ENCODE data around the gene PPDPF.

The PPDPF gene

GRCh38 chr20:63544241-63544957, 23.8 kb downstream of the PPDPF start:
- Histone ChIP-seq H3K27ac (ENCODE audit: low read length) (no peak overlapping the region), H3K36me3 (ENCODE audit: control insufficient read depth in 1 of 2, insufficient read depth in 2 of 2, low read length in 2 of 2) (no peaks in the 10 kb centered on the region), H3K4me3 (ENCODE audit: low read depth in 1 of 2, low read length in 2 of 2) (no peak overlapping the region), H3K27me3 (ENCODE audit: low read depth, low read length) (peaks cover 14% of the 10 kb centered on the region), H3K9me3 (ENCODE audit: control insufficient read depth in 1 of 2, low read length in 2 of 2) (no peaks in the 10 kb centered on the region), H3K4me1 (ENCODE audit: control insufficient read depth in 1 of 2, insufficient read depth in 2 of 2, low read length in 2 of 2) (no peaks in the 10 kb centered on the region)

GRCh38 chr20:63544958-63545516, 24.5 kb downstream of the PPDPF start:
- Histone ChIP-seq H3K4me1 (ENCODE audit: control insufficient read depth in 1 of 2, insufficient read depth in 2 of 2, low read length in 2 of 2) (no peaks in the 10 kb centered on the region), H3K4me3 (ENCODE audit: low read depth in 1 of 2, low read length in 2 of 2) (no peak overlapping the region), H3K27me3 (ENCODE audit: low read depth, low read length) (peaks cover 14% of the 10 kb centered on the region), H3K27ac (ENCODE audit: low read length) (no peak overlapping the region), H3K36me3 (ENCODE audit: control insufficient read depth in 1 of 2, insufficient read depth in 2 of 2, low read length in 2 of 2) (no peaks in the 10 kb centered on the region), H3K9me3 (ENCODE audit: control insufficient read depth in 1 of 2, low read length in 2 of 2) (no peaks in the 10 kb centered on the region)

- Histone ChIP-seq H3K27me3 (ENCODE audit: low read depth, low read length) (peaks cover 14% of the 10 kb centered on the region), H3K4me1 (ENCODE audit: control insufficient read depth in 1 of 2, insufficient read depth in 2 of 2, low read length in 2 of 2) (no peaks in the 10 kb centered on the region), H3K9me3 (ENCODE audit: control insufficient read depth in 1 of 2, low read length in 2 of 2) (no peaks in the 10 kb centered on the region), H3K27ac (ENCODE audit: low read length) (no peak overlapping the region), H3K36me3 (ENCODE audit: control insufficient read depth in 1 of 2, insufficient read depth in 2 of 2, low read length in 2 of 2) (no peaks in the 10 kb centered on the region), H3K4me3 (ENCODE audit: low read depth in 1 of 2, low read length in 2 of 2) (no peak overlapping the region)
These were observed 25.2 kb downstream of the PPDPF start for GRCh38 chr20:63545814-63546213.

GRCh38 chr20:63546256-63546955, 25.8 kb downstream of the PPDPF start:
- Histone ChIP-seq H3K27me3 (ENCODE audit: low read depth, low read length) (peaks cover 14% of the 10 kb centered on the region), H3K4me1 (ENCODE audit: control insufficient read depth in 1 of 2, insufficient read depth in 2 of 2, low read length in 2 of 2) (no peaks in the 10 kb centered on the region), H3K36me3 (ENCODE audit: control insufficient read depth in 1 of 2, insufficient read depth in 2 of 2, low read length in 2 of 2) (no peaks in the 10 kb centered on the region), H3K9me3 (ENCODE audit: control insufficient read depth in 1 of 2, low read length in 2 of 2) (no peaks in the 10 kb centered on the region), H3K4me3 (ENCODE audit: low read depth in 1 of 2, low read length in 2 of 2) (no peak overlapping the region), H3K27ac (ENCODE audit: low read length) (no peak overlapping the region)

GRCh38 chr20:63546956-63547724, 26.6 kb downstream of the PPDPF start:
- Histone ChIP-seq H3K27me3 (ENCODE audit: low read depth, low read length) (peaks cover 14% of the 10 kb centered on the region), H3K36me3 (ENCODE audit: control insufficient read depth in 1 of 2, insufficient read depth in 2 of 2, low read length in 2 of 2) (no peaks in the 10 kb centered on the region), H3K4me1 (ENCODE audit: control insufficient read depth in 1 of 2, insufficient read depth in 2 of 2, low read length in 2 of 2) (no peaks in the 10 kb centered on the region), H3K9me3 (ENCODE audit: control insufficient read depth in 1 of 2, low read length in 2 of 2) (no peaks in the 10 kb centered on the region), H3K27ac (ENCODE audit: low read length) (no peak overlapping the region), H3K4me3 (ENCODE audit: low read depth in 1 of 2, low read length in 2 of 2) (no peak overlapping the region)

GRCh38 chr20:63547725-63548480, 27.3 kb downstream of the PPDPF start, which contains the start of gene SRMS:
SRMS (minus strand) TSS chr20:63547749; CDS start chr20:63547463, 286 bp downstream.
- Histone ChIP-seq H3K36me3 (ENCODE audit: control insufficient read depth in 1 of 2, insufficient read depth in 2 of 2, low read length in 2 of 2) (no peaks in the 10 kb centered on the region), H3K4me3 (ENCODE audit: low read depth in 1 of 2, low read length in 2 of 2) (no peak within 1 kb of the TSS), H3K9me3 (ENCODE audit: control insufficient read depth in 1 of 2, low read length in 2 of 2) (no peaks in the 10 kb centered on the region), H3K4me1 (ENCODE audit: control insufficient read depth in 1 of 2, insufficient read depth in 2 of 2, low read length in 2 of 2) (no peaks in the 10 kb centered on the region), H3K27ac (ENCODE audit: low read length) (no peak within 1 kb of the TSS), H3K27me3 (ENCODE audit: low read depth, low read length) (peaks cover 14% of the 10 kb centered on the region)

- Histone ChIP-seq H3K4me3 (ENCODE audit: low read depth in 1 of 2, low read length in 2 of 2) (no peak overlapping the region), H3K27me3 (ENCODE audit: low read depth, low read length) (peaks cover 14% of the 10 kb centered on the region), H3K9me3 (ENCODE audit: control insufficient read depth in 1 of 2, low read length in 2 of 2) (no peaks in the 10 kb centered on the region), H3K27ac (ENCODE audit: low read length) (no peak overlapping the region), H3K36me3 (ENCODE audit: control insufficient read depth in 1 of 2, insufficient read depth in 2 of 2, low read length in 2 of 2) (no peaks in the 10 kb centered on the region), H3K4me1 (ENCODE audit: control insufficient read depth in 1 of 2, insufficient read depth in 2 of 2, low read length in 2 of 2) (peaks cover 0 to 1% of the 10 kb centered on the region in 2 donors)
These were observed 28.0 kb downstream of the PPDPF start for GRCh38 chr20:63548542-63548941.

- no peak overlapping the region for H3K4me3 ChIP-seq (ENCODE audit: low read depth in 1 of 2, low read length in 2 of 2)
- H3K27me3 ChIP-seq (ENCODE audit: low read depth, low read length): peaks cover 14% of the 10 kb centered on the region
- no peaks in the 10 kb centered on the region for H3K9me3 ChIP-seq (ENCODE audit: control insufficient read depth in 1 of 2, low read length in 2 of 2)
- peaks cover 0 to 6% of the 10 kb centered on the region in 2 donors for H3K4me1 ChIP-seq (ENCODE audit: control insufficient read depth in 1 of 2, insufficient read depth in 2 of 2, low read length in 2 of 2)
- H3K27ac ChIP-seq (ENCODE audit: low read length): no peak overlapping the region
- no peaks in the 10 kb centered on the region for H3K36me3 ChIP-seq (ENCODE audit: control insufficient read depth in 1 of 2, insufficient read depth in 2 of 2, low read length in 2 of 2)
These were observed 28.5 kb downstream of the PPDPF start for GRCh38 chr20:63549019-63549418.

- H3K27me3 ChIP-seq (ENCODE audit: low read depth, low read length): peaks cover 14% of the 10 kb centered on the region
- no peaks in the 10 kb centered on the region for H3K36me3 ChIP-seq (ENCODE audit: control insufficient read depth in 1 of 2, insufficient read depth in 2 of 2, low read length in 2 of 2)
These were observed 29.2 kb downstream of the PPDPF start for GRCh38 chr20:63549679-63550282.

GRCh38 chr20:63551068-63551467, 30.5 kb downstream of the PPDPF start:
- H3K9me3 ChIP-seq (ENCODE audit: control insufficient read depth in 1 of 2, low read length in 2 of 2): no peaks in the 10 kb centered on the region
- no peaks in the 10 kb centered on the region for H3K36me3 ChIP-seq (ENCODE audit: control insufficient read depth in 1 of 2, insufficient read depth in 2 of 2, low read length in 2 of 2)
- H3K4me3 ChIP-seq (ENCODE audit: low read depth in 1 of 2, low read length in 2 of 2): no peak overlapping the region
- H3K27me3 ChIP-seq (ENCODE audit: low read depth, low read length): peaks cover 10% of the 10 kb centered on the region
- H3K27ac ChIP-seq (ENCODE audit: low read length): no peak overlapping the region
- H3K4me1 ChIP-seq (ENCODE audit: control insufficient read depth in 1 of 2, insufficient read depth in 2 of 2, low read length in 2 of 2): peaks cover 0 to 10% of the 10 kb centered on the region in 2 donors

More at GRCh38 chr20:63549679-63550282, 29.2 kb downstream of the PPDPF start:
- Histone ChIP-seq H3K4me1 (ENCODE audit: control insufficient read depth in 1 of 2, insufficient read depth in 2 of 2, low read length in 2 of 2) (peaks cover 0 to 10% of the 10 kb centered on the region in 2 donors), H3K27ac (ENCODE audit: low read length) (no peak overlapping the region), H3K4me3 (ENCODE audit: low read depth in 1 of 2, low read length in 2 of 2) (no peak overlapping the region), H3K9me3 (ENCODE audit: control insufficient read depth in 1 of 2, low read length in 2 of 2) (no peaks in the 10 kb centered on the region)

Measured in muscle layer of duodenum (tissue), 2 donors.